ENCODE data around the gene FGFR4.

Gene FGFR4

DNA sequence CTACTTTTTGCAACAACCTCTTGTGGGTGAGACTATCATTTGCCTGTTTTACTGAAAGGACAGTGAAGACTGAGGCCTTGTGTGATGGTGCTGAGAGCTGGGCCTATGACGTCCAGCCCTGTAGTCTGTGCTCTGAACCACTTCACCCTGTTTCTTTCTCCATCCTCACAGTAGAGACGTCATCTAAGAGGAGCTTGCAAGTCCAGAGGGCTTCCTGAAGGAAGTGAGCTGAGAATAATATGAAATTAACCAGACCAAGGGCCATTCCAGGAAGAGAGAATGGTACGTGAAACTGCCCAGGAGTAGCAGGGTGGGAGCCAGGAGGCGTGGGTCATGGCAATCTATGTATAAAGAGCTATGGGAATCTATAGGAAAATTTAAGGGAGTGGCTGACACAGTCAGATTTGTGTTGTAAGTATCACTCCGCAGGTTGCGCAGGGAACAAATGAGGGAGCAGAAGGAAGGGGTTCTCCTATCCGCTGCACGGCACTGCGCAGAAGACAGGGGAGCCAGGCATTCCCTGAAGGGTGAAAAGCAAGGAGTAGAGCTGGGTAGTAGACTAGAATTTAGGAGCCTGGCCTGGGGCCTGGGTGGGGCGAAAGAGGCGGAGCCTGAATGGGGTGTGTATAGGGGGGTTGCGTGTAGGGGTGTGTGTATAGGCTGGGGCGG is 596 bp upstream of the FGFR4 start:
- no peak for FAIRE-seq
- DNase-seq (ENCODE audit: insufficient read length), result no peak
- TF ChIP-seq POLR2AphosphoS5 (IDR thresholded peaks at IDR 0.05; ENCODE audit: low read depth, low read length) (no peak), POLR2A (IDR thresholded peaks at IDR 0.05; ENCODE audit: low read depth, low read length) (no peak), TAF1 (IDR thresholded peaks at IDR 0.05; ENCODE audit: borderline replicate concordance, low read depth, low read length) (no peak)

DNA sequence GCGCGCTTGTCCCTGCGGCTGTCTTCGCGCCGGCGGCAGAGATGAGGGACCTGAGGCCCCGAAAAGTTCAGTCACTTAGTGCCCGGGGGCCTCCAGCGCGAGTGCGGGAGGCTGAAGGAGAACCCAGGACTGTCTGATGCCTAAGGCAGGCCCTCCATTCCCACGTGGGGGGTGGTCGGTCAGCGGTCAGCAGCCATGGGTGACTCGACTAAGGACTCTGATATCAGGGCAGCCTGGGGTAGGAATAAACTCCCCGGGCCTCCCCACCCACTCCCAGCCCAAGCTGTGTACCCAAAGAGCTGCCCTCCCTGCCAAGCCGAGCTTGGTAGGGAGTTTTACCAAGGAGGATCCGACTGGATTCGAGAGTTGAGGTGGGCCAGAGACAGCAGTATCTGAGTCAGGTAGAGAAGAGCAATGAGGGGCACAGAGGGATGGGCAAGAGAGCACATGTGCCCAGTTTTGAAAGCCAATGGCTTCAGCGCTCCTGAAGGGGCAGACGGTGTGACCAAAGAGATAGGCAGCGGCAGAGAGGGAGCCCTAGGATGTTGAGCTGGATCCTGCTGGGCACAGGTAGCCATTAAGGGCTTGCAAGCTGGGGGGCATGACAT is 787 bp downstream of the FGFR4 start:
- DNase-seq (ENCODE audit: insufficient read length) (no peak), FAIRE-seq (no peak)
- no peak for TF ChIP-seq POLR2A (IDR thresholded peaks at IDR 0.05; ENCODE audit: low read depth, low read length)
- TF ChIP-seq POLR2AphosphoS5 (IDR thresholded peaks at IDR 0.05; ENCODE audit: low read depth, low read length), result no peak
- TF ChIP-seq TAF1 (IDR thresholded peaks at IDR 0.05; ENCODE audit: borderline replicate concordance, low read depth, low read length), result no peak

DNA sequence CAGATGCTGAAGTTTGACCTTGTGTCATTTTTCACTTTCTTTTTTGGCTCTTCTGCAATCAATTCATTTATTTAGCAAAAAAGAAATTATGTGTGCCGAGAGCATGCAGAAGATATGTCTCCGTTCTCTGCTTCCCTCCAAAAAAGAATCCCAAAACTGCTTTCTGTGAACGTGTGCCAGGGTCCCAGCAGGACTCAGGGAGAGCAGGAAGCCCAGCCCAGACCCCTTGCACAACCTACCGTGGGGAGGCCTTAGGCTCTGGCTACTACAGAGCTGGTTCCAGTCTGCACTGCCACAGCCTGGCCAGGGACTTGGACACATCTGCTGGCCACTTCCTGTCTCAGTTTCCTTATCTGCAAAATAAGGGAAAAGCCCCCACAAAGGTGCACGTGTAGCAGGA is 2.4 kb downstream of the FGFR4 start:
- no peak for TF ChIP-seq POLR2A (IDR thresholded peaks at IDR 0.05; ENCODE audit: low read depth, low read length)
- FAIRE-seq (no peak), DNase-seq (ENCODE audit: insufficient read length) (no peak)

DNA sequence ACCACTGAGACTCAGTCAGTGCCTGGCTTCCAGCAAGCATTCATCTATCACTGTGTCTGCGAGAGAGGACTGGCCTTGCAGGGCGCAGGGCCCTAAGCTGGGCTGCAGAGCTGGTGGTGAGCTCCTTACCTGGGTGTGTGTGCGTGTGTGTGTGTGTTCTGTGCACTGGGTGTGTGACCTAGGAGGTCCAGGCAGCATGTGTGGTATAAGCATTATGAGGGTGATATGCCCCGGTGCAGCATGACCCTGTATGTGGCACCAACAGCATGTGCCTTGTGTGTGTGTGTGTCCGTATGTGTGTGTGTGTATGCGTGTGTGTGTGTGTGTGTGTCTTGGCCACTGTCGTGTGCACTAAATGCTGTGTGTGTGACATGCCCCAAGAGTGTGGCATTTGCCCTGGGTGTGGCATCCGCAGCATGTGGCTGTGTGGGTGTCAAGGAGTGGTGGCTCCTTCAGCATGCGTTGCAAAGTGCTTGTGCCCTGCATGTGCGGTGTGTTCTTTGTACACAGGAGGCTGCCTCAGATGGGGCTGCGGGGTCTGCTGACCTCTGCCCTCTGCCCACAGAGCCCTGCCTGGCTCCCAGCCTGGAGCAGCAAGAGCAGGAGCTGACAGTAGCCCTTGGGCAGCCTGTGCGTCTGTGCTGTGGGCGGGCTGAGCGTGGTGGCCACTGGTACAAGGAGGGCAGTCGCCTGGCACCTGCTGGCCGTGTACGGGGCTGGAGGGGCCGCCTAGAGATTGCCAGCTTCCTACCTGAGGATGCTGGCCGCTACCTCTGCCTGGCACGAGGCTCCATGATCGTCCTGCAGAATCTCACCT is 3.3 kb downstream of the FGFR4 start:
- no peak for TF ChIP-seq POLR2AphosphoS5 (IDR thresholded peaks at IDR 0.05; ENCODE audit: low read depth, low read length)
- no peak for TF ChIP-seq TAF1 (IDR thresholded peaks at IDR 0.05; ENCODE audit: borderline replicate concordance, low read depth, low read length)
- no peak for TF ChIP-seq POLR2A (IDR thresholded peaks at IDR 0.05; ENCODE audit: low read depth, low read length)
- DNase-seq (ENCODE audit: insufficient read length) (no peak), FAIRE-seq (no peak)

DNA sequence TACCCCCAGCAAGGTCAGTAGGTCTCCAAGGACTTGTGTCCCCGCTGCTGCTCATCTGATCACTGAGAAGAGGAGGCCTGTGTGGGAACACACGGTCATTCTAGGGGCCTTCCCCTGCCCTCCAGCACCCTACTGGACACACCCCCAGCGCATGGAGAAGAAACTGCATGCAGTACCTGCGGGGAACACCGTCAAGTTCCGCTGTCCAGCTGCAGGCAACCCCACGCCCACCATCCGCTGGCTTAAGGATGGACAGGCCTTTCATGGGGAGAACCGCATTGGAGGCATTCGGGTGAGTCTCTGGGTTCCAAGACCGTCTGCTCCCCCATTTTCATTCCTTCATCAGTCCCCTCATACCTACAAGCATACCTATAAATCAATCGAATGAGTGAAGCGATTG is 4.1 kb downstream of the FGFR4 start:
- FAIRE-seq, result no peak
- TF ChIP-seq POLR2AphosphoS5 (IDR thresholded peaks at IDR 0.05; ENCODE audit: low read depth, low read length) (no peak), TAF1 (IDR thresholded peaks at IDR 0.05; ENCODE audit: borderline replicate concordance, low read depth, low read length) (no peak), POLR2A (IDR thresholded peaks at IDR 0.05; ENCODE audit: low read depth, low read length) (no peak)

DNA sequence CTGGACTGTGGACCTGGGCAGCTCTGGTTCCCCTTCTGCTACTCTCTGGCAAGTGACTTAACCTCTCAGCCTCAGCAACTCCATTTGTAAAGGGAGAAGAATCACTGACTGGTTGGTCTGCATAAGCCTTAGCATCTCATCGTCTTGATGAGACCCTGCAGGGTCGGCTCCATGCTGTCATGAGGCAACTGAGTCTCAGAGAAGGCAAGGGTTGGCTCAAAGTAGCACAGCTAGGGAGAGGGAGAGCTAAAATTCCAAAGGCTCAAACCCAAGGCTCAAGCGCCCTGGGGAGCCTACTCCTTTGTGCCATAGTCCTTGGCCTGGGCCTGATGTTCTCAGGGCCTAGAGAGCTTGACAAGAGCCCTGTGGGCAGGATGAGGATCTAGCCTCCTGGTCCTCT is 4.5 kb downstream of the FGFR4 start:
- FAIRE-seq, result no peak
- DNase-seq (ENCODE audit: insufficient read length), result no peak
- no peak for TF ChIP-seq POLR2A (IDR thresholded peaks at IDR 0.05; ENCODE audit: low read depth, low read length)
- no peak for TF ChIP-seq TAF1 (IDR thresholded peaks at IDR 0.05; ENCODE audit: borderline replicate concordance, low read depth, low read length)
- TF ChIP-seq POLR2AphosphoS5 (IDR thresholded peaks at IDR 0.05; ENCODE audit: low read depth, low read length), result no peak

More for the DNA sequence above, 4.1 kb downstream of the FGFR4 start:
- no peak for DNase-seq (ENCODE audit: insufficient read length)

DNA sequence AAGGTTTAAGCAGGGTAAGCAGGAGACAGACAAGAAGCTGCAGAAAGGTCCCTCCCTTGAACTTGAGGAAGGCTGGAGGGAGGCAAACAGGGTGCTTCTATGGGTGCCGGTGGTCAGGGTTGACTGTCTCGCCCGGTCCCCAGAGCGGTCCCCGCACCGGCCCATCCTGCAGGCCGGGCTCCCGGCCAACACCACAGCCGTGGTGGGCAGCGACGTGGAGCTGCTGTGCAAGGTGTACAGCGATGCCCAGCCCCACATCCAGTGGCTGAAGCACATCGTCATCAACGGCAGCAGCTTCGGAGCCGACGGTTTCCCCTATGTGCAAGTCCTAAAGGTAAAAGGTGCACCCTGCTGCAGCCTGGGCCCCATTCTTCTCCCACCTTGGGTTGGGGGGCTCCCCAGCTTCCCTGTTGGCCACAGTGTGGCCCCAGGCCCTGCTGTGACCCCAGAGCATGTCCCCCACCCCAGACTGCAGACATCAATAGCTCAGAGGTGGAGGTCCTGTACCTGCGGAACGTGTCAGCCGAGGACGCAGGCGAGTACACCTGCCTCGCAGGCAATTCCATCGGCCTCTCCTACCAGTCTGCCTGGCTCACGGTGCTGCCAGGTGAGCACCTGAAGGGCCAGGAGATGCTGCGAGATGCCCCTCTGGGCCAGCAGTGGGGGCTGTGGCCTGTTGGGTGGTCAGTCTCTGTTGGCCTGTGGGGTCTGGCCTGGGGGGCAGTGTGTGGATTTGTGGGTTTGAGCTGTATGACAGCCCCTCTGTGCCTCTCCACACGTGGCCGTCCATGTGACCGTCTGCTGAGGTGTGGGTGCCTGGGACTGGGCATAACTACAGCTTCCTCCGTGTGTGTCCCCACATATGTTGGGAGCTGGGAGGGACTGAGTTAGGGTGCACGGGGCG is 5.7 kb downstream of the FGFR4 start:
- TF ChIP-seq POLR2AphosphoS5 (IDR thresholded peaks at IDR 0.05; ENCODE audit: low read depth, low read length) (no peak), POLR2A (IDR thresholded peaks at IDR 0.05; ENCODE audit: low read depth, low read length) (no peak)
- FAIRE-seq (no peak), DNase-seq (ENCODE audit: insufficient read length) (no peak)

DNA sequence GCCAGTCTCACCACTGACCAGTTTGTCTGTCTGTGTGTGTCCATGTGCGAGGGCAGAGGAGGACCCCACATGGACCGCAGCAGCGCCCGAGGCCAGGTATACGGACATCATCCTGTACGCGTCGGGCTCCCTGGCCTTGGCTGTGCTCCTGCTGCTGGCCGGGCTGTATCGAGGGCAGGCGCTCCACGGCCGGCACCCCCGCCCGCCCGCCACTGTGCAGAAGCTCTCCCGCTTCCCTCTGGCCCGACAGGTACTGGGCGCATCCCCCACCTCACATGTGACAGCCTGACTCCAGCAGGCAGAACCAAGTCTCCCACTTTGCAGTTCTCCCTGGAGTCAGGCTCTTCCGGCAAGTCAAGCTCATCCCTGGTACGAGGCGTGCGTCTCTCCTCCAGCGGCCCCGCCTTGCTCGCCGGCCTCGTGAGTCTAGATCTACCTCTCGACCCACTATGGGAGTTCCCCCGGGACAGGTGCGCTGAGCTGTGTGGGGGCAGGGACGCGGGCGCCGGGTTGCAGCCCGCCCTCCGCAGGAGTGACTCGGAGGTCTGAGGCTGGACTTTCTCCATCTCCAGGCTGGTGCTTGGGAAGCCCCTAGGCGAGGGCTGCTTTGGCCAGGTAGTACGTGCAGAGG is 6.5 kb downstream of the FGFR4 start:
- no peak for FAIRE-seq
- no peak for TF ChIP-seq TAF1 (IDR thresholded peaks at IDR 0.05; ENCODE audit: borderline replicate concordance, low read depth, low read length)
- TF ChIP-seq POLR2A (IDR thresholded peaks at IDR 0.05; ENCODE audit: low read depth, low read length), result no peak
- TF ChIP-seq POLR2AphosphoS5 (IDR thresholded peaks at IDR 0.05; ENCODE audit: low read depth, low read length), result no peak
- DNase-seq (ENCODE audit: insufficient read length), result no peak

DNA sequence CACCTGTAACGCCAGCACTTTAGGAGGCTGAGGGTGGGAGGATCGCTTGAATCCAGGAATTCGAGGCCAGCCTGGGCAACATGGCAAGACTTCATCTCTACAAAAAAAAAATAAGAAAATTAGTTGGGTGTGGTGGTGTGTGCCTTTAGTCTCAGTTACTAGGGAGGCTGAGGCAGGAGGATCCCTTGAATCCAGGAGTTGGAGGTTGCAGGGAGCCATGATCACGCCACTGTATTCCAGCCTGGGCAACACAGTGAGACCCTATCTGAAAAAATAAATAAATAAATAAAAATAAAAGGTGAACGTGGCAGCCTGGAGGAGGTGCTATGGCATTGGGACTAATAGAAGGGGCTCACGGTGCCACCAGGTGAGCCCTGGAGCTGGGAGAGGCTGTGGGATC is 7.1 kb downstream of the FGFR4 start:
- TF ChIP-seq POLR2AphosphoS5 (IDR thresholded peaks at IDR 0.05; ENCODE audit: low read depth, low read length), result no peak
- TF ChIP-seq POLR2A (IDR thresholded peaks at IDR 0.05; ENCODE audit: low read depth, low read length), result no peak
- TF ChIP-seq TAF1 (IDR thresholded peaks at IDR 0.05; ENCODE audit: borderline replicate concordance, low read depth, low read length), result no peak
- FAIRE-seq, result no peak
- no peak for DNase-seq (ENCODE audit: insufficient read length)

DNA sequence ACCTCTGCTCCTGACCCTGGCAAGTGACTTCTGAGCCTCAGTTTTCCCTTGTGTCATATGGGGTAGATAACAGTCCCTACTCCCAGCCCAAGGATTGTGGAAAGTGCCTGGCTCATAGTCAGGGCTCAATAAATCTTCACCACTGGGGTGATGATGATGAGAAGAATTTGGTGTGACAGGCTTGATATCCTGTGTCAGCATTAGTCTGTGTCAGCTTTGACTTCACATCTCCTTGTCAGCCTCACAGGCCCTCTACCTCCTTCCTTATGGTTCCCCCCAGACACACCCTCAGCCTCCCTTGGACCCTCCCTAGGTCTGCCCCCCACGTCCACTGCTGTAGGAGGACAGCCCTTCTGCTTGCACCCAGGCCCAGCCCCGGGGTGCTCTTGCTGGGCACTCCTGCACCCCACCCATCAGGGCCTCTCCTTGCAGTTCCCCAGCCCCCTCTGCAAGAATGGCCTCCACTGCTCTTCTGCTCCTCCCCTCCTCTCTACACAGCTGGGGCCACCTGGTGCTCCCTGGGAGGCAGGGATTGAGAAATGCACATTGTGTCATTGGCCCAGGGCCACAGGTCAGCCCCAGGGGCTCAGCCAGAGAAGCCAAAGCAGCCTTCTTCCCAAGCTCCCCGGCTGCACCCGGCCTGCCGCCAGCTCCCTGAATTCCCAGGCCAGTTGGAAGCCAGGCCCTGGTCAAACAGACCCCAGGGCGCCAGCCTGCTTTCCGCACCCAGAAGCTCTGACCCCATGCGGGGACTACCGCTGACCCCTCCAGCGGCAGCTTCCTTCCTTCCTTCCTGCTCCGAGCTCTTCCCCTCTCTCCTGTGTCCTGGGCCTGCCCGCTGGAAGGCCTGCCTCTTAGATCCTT is 7.7 kb downstream of the FGFR4 start:
- DNase-seq (ENCODE audit: insufficient read length) (no peak), FAIRE-seq (no peak)
- TF ChIP-seq TAF1 (IDR thresholded peaks at IDR 0.05; ENCODE audit: borderline replicate concordance, low read depth, low read length), result no peak
- TF ChIP-seq POLR2AphosphoS5 (IDR thresholded peaks at IDR 0.05; ENCODE audit: low read depth, low read length), result no peak
- TF ChIP-seq POLR2A (IDR thresholded peaks at IDR 0.05; ENCODE audit: low read depth, low read length), result no peak

Data from GM12892 (cell line).